NOMO-1 treated with dmso at 0.1 percent for 144 hours (cell line): ENCODE results near the gene GPT2.

Experiments used
- DNase-seq: peaks from one replicate; lab custom pipeline; 2025; ENCODE audit not compliant: unreplicated experiment; lab: John Stamatoyannopoulos, UW

GPT2 gene

GRCh38 chr16:46895399-46896313, 11.5 kb downstream of the GPT2 start:
- DNase-seq: no peak

GRCh38 chr16:46896314-46896968, 12.3 kb downstream of the GPT2 start:
- DNase-seq: no peak

GRCh38 chr16:46897471-46897870, 13.3 kb downstream of the GPT2 start:
- no peak for DNase-seq

- DNase-seq: no peak
These were observed 13.8 kb downstream of the GPT2 start for GRCh38 chr16:46898006-46898405.

GRCh38 chr16:46899443-46900143, 15.4 kb downstream of the GPT2 start:
- no peak for DNase-seq

GRCh38 chr16:46900455-46901235, 16.5 kb downstream of the GPT2 start:
- no peak for DNase-seq

GRCh38 chr16:46901709-46902108, 17.5 kb downstream of the GPT2 start:
- no peak for DNase-seq

GRCh38 chr16:46903255-46903905, 19.2 kb downstream of the GPT2 start:
- DNase-seq: no peak

- DNase-seq: no peak
These were observed 20.3 kb downstream of the GPT2 start for GRCh38 chr16:46904471-46904870.

GRCh38 chr16:46906360-46907060, 22.3 kb downstream of the GPT2 start:
- no peak for DNase-seq

GRCh38 chr16:46907061-46907774, 23.1 kb downstream of the GPT2 start:
- no peak for DNase-seq

- no peak for DNase-seq
These were observed 24.6 kb downstream of the GPT2 start for GRCh38 chr16:46908540-46909372.

GRCh38 chr16:46911038-46911437, 26.9 kb downstream of the GPT2 start:
- no peak for DNase-seq

- no peak for DNase-seq
These were observed 27.5 kb downstream of the GPT2 start for GRCh38 chr16:46911650-46912049.

GRCh38 chr16:46914556-46915201, 30.5 kb downstream of the GPT2 start:
- DNase-seq: no peak

- no peak for DNase-seq
These were observed 31.4 kb downstream of the GPT2 start for GRCh38 chr16:46915483-46916025.

- no peak for DNase-seq
These were observed 32.8 kb downstream of the GPT2 start for GRCh38 chr16:46916980-46917379.

GRCh38 chr16:46918400-46918799, 34.2 kb downstream of the GPT2 start:
- DNase-seq: no peak
